Ascending aorta (tissue), 2 donors: Measurements from ENCODE around the gene GPN3. TPM values are rescaled to one million over a fixed set of nuclear protein-coding genes. Genes with fewer than 3 reads are reported as not detected.

ENCODE experiments used
- DNase-seq, 2 donors: peaks; one replicate each; pipeline ENCODE4 v3.0.0-alpha.2; 2019; ENCODE audit warnings: low spot score in 2 of 2
- H3K27ac ChIP-seq, 2 donors: fragments of 200-600 bp; sonication (generic); one replicate each; pipeline ENCODE4 v1.5.1; 2016 to 2017; ENCODE audit warnings: mild to moderate bottlenecking in 1 of 2
- H3K27me3 ChIP-seq: fragments of 200-600 bp; sonication (generic); one replicate; pipeline ENCODE4 v1.5.1; 2017
- H3K36me3 ChIP-seq, 2 donors: fragments of 200-600 bp; sonication (generic); one replicate each; pipeline ENCODE4 v1.5.1; 2016
- H3K4me1 ChIP-seq, 2 donors: fragments of 200-600 bp; sonication (generic); one replicate each; pipeline ENCODE4 v1.5.1; 2016 to 2017; ENCODE audit warnings: mild to moderate bottlenecking in 1 of 2
- H3K4me3 ChIP-seq, 2 donors: fragments of 200-600 bp; sonication (generic); one replicate each; pipeline ENCODE4 v1.5.1; 2016 to 2017; ENCODE audit warnings: mild to moderate bottlenecking in 1 of 2
- H3K9me3 ChIP-seq, 2 donors: fragments of 200-600 bp; sonication (generic); one replicate each; pipeline ENCODE4 v1.5.1; 2016
- intact Hi-C: fragments of 100-400 bp; cut with DNase I; formaldehyde crosslinking; loops from one replicate; pipeline ENCODE4 v1.15.1; 2023
- total RNA-seq: library from RNA; depleted of rRNA; stranded (reverse); fragments of >200 nt; gene quantifications from one replicate; pipeline ENCODE4 v1.1.0, GENCODE V29; 2016
- TF ChIP-seq, protein P1 (sequence below), 3 experiments: fragments of 200-600 bp in 2 of 3; fragments of 450-650 bp in 1 of 3; sonication (generic) in 2 of 3; IDR thresholded peaks; one replicate each; pipeline ENCODE4 v1.5.1; 2016 to 2019; ENCODE audit warnings: antibody characterized with exemption in 3 of 3, mild to moderate bottlenecking in 1 of 3, moderate library complexity in 1 of 3

GPN3 gene
- total RNA-seq, 1 donor from 2014 or later, result 5.6 TPM

DNA sequence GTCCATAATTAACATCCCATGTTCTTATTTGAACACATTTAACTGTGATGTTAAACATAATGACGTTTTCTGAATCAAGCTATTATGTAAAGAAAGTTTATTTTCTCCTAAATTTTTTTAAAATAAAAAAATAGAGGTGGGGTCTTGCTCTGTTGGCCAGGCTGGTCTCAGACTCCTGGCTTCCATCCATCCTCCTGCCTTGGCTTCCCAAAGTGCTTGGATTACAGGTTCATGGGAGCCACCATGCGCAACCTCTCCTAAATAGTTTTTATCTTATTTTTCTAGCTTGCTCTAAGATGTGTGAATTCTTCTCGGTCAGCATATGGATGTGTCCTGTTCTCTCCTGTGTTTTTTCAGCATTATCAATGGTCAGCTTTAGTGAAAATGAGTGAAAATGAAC, 37.3 kb upstream of the GPN3 start:
- intact Hi-C loops, result loop anchor here (10.0 kb wide), 1 partner anchor 239 kb away; the partner anchor contains the start of gene PPP1CC
- TF ChIP-seq, protein P1, sequence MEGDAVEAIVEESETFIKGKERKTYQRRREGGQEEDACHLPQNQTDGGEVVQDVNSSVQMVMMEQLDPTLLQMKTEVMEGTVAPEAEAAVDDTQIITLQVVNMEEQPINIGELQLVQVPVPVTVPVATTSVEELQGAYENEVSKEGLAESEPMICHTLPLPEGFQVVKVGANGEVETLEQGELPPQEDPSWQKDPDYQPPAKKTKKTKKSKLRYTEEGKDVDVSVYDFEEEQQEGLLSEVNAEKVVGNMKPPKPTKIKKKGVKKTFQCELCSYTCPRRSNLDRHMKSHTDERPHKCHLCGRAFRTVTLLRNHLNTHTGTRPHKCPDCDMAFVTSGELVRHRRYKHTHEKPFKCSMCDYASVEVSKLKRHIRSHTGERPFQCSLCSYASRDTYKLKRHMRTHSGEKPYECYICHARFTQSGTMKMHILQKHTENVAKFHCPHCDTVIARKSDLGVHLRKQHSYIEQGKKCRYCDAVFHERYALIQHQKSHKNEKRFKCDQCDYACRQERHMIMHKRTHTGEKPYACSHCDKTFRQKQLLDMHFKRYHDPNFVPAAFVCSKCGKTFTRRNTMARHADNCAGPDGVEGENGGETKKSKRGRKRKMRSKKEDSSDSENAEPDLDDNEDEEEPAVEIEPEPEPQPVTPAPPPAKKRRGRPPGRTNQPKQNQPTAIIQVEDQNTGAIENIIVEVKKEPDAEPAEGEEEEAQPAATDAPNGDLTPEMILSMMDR (IDR thresholded peaks at IDR 0.05), result no peak
- no peaks in the 10 kb centered on the region for H3K36me3 ChIP-seq
- H3K27me3 ChIP-seq, result no peaks in the 10 kb centered on the region
- no peaks in the 10 kb centered on the region for H3K9me3 ChIP-seq
- no peak overlapping the region for H3K4me3 ChIP-seq
- H3K27ac ChIP-seq, result no peak overlapping the region
- DNase-seq, result no peak
- peaks cover under 1 to 7% of the 10 kb centered on the region in 2 donors for H3K4me1 ChIP-seq

DNA sequence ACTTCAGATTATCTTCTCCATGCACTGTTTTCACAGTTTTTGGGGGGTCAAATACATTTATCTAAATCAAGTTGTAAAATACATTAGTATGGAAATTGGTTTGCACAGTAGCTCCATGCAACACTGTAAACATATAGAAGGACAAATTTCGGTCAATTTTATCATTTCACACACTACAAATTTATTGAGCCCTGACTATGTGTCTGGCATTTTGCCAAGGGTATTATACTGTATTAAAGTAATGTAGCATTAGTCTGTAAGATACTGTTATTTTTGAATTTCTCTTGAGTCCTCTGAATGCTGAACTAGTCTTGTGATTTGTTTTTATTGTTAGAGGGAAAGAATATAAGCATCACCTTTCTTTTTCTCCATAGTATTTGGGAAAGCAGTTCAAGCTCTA, 35.4 kb upstream of the GPN3 start:
- Histone ChIP-seq H3K36me3 (no peaks in the 10 kb centered on the region), H3K4me3 (no peak overlapping the region), H3K27ac (no peak overlapping the region), H3K27me3 (no peaks in the 10 kb centered on the region), H3K9me3 (no peaks in the 10 kb centered on the region), H3K4me1 (peaks cover 7 to 21% of the 10 kb centered on the region in 2 donors)
- TF ChIP-seq, protein P1 (IDR thresholded peaks at IDR 0.05), result no peak
- intact Hi-C loops, result loop anchor here (2.0 to 10.0 kb wide), 3 partner anchors 53 to 241 kb away; partner anchors contain the start of genes ARPC3, PPP1CC and TCTN1
- DNase-seq, result no peak

DNA sequence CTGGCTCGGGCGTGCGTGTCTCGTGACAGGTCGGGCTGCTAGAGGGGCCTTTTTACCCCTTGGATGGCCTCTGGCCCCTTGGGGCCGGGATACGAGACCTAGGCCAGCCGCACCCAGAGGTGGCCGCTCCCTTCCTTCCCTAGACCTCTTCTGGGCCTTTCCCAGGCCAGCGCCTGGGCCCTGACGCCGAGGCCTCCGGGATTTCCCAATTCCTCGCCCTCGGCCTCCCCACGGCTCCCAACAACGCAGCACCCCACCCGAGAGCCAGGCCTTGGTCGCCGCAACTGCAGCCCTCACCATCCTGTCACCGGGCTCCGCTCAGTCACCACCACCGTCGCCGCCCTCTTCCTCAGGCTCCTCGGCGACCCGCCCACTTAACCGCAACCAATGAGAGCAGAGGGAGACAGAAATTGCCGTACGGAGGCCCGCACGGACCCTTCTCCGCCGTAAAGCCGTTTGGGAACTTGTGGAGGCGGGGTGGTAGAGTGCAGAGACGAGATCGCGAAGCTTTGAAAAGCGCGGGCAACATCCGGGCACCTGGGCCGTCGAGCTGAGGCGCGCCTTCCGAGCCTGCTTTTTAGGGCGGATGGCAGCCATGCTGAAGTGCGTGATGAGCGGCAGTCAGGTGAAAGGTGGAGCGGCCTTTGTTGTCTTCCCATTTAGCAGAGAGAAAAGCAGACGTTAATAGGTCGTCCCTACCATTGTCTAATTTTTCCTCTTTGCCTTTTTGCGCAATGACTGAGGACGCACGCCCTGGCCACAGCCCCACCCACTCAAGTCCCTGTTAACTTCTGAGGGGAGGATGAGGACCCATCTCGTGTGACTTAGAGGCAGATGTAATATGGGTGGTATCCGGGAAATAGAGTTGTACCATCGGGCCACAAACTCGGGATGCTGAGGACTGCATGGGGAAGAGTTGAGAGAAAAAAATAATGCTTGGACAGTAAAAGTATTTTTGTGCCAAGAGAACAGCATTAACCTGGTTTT, 34.0 kb upstream of the GPN3 start, which contains the start of the genes RAD9B and VPS29:
TSS of gene RAD9B (plus strand) at position 580 of the 987 bp plus-strand sequence. CDS start at position 587, 7 bp downstream.
TSS of gene VPS29 (minus strand) at position 360 of the 987 bp plus-strand sequence. CDS start at position 300, 60 bp downstream.
- intact Hi-C loops, result loop anchor here (1.0 to 10.0 kb wide), 5 partner anchors 34 to 243 kb away; partner anchors contain the start of genes ARPC3, FAM216A, GPN3 and PPP1CC
- H3K4me1 ChIP-seq, result peaks cover 7 to 21% of the 10 kb centered on the region in 2 donors
- peak within 1 kb of the TSS; percentile 92 for H3K27ac ChIP-seq
- peak; percentile 96 to 99 for DNase-seq
- no peaks in the 10 kb centered on the region for H3K27me3 ChIP-seq
- peak within 1 kb of the TSS; percentile 75 to 82 for H3K4me3 ChIP-seq
- H3K36me3 ChIP-seq, result no peaks in the 10 kb centered on the region
- no peaks in the 10 kb centered on the region for H3K9me3 ChIP-seq
- TF ChIP-seq, protein P1 (IDR thresholded peaks at IDR 0.05), result no peak

DNA sequence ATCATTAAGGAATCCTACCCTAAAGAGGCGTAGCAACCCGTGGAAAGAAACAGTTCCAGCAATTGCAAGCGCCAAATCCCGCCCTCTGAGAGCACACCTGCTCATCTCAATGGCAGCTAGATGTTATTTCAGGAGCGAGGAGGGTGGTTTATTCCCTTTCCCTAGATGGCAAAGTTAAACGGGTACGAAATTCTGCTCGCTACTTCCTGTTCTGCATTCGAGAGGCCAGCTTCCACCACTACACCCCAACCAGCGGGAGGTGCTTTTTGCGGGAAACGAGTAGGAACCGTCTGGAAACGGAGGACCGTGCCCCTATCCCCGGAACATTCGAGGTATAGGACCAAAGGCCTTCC, 33.3 kb upstream of the GPN3 start:
- Histone ChIP-seq H3K4me1 (peaks cover 7 to 21% of the 10 kb centered on the region in 2 donors), H3K27me3 (no peaks in the 10 kb centered on the region), H3K27ac (peak overlapping the region; percentile 92), H3K9me3 (no peaks in the 10 kb centered on the region), H3K36me3 (no peaks in the 10 kb centered on the region), H3K4me3 (peak overlapping the region; percentile 75 to 82)
- DNase-seq, result peak in 1 of 2 donors; percentile 65
- TF ChIP-seq, protein P1 (IDR thresholded peaks at IDR 0.05), result no peak
- intact Hi-C loops, result loop anchor here (5.0 to 10.0 kb wide), 2 partner anchors 111 to 243 kb away; partner anchors contain the start of genes PPP1CC and TCTN1

DNA sequence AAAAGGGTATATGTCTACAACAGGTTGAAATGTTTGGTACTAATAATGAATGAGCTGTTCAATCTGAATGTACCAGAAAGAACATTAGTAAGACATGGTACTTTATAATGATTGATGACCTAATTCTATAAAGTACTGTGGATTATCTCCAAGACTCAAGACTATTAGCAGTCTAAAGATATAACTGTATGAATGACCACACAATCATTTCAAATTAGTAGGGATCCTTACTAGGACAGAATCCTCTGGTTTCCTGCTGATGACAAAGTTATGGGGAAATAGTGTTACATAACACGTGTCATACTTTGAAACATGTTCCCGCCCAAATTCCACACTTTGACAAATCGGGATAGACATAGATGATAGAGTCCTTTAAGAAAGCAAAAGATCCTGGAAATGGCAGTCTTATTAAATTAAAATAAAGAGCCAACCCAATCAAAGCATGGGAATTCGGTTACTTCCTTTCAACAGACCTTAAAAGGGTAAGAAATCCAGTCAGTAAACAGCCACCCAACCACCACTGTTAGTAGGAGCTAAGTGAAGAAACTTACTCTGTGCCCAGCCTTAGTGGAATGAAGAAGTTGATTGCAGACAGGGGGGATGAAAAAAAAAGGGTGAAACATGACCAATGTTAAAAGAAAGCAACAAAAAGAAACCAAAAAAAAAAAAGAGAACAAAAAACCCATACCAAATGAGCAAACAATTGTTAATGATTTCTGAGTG, 31.1 kb upstream of the GPN3 start:
- peaks cover 7 to 21% of the 10 kb centered on the region in 2 donors for H3K4me1 ChIP-seq
- no peaks in the 10 kb centered on the region for H3K9me3 ChIP-seq
- H3K27ac ChIP-seq, result peak overlapping the region in 1 of 2 donors; percentile 4
- peaks cover 18% of the 10 kb centered on the region in 2 donors for H3K36me3 ChIP-seq
- H3K4me3 ChIP-seq, result no peak overlapping the region
- DNase-seq, result no peak
- H3K27me3 ChIP-seq, result no peaks in the 10 kb centered on the region
- TF ChIP-seq, protein P1 (IDR thresholded peaks at IDR 0.05), result no peak
- intact Hi-C loops, result no loop called here
